ENCODE results near the gene MOB3C. TPM values are rescaled to one million over a fixed set of nuclear protein-coding genes. Genes with fewer than 3 reads are reported as not detected.
A peak's percentile ranks its signal among the peaks of the same experiment; 100 is the strongest.
"Not testable (repeated sequence)": the region's sequence is repeated elsewhere in the genome, so short reads cannot be mapped to it uniquely, and the experiment has no call there.

Gene MOB3C
- polyA plus RNA-seq (ENCODE audit: insufficient read length in 3 of 3), result 10 to 100 TPM; 12.1 to 13.4 (median 12.4) TPM

GRCh38 chr1:46616277-46617107 is at the start of gene MOB3C:
MOB3C (minus strand) TSS chr1:46616811; CDS start chr1:46613321, 3,490 bp downstream.
- DNase-seq (ENCODE audit: low read depth in 3 of 3, low spot score in 2 of 3), result no peak

DNA sequence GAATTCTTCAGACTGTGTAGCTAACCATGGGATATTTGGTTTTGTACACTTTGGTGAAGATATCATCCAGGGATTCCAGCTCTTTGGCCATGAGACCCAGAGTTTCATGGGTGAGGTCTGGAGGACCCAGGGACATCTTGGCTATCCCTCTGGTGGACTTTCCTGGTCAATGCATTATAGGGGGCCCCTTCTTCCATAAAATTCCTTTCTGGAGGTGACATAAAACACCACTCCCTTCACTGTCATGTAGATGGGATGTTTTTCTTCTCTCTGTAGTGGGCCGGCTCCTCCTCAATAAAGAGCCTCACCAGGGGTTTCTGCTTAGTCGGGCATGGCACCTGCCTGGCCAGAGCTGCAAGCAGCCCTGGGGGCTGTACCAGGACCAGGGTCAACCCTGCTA is 49.4 kb upstream of the MOB3C start:
- no peak for DNase-seq (ENCODE audit: low read depth in 3 of 3, low spot score in 2 of 3)

GRCh38 chr1:46662919-46663318 is 46.3 kb upstream of the MOB3C start:
- not testable (repeated sequence) for DNase-seq (ENCODE audit: low read depth in 3 of 3, low spot score in 2 of 3)

DNA sequence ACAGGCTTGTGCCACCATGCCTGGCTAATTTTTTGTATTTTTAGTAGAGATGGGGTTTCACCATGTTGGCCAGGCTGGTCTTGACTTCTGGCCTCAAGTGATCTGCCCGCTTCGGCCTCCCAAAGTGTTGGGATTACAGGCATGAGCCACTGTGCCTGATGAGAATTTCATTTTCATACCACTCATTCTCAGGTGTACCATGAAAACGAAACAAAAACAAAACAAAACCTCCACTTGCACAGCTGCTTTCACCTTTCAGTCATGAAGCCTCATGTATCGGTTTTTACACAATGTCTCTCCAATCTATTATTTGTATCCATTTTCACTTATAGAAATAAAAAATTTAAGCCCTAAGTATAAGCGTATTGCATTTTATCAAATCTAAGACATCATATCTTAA is 43.5 kb upstream of the MOB3C start:
- not testable (repeated sequence) for DNase-seq (ENCODE audit: low read depth in 3 of 3, low spot score in 2 of 3)

GRCh38 chr1:46659307-46659870 is 42.8 kb upstream of the MOB3C start:
- DNase-seq (ENCODE audit: low read depth in 3 of 3, low spot score in 2 of 3), result no peak

- no peak for DNase-seq (ENCODE audit: low read depth in 3 of 3, low spot score in 2 of 3)
These were observed 41.2 kb upstream of the MOB3C start for GRCh38 chr1:46657775-46658174.

- DNase-seq (ENCODE audit: low read depth in 3 of 3, low spot score in 2 of 3), result no peak
These were observed 40.0 kb upstream of the MOB3C start for GRCh38 chr1:46656643-46657042.

- no peak for DNase-seq (ENCODE audit: low read depth in 3 of 3, low spot score in 2 of 3)
These were observed 39.2 kb upstream of the MOB3C start for GRCh38 chr1:46655848-46656247.

DNA sequence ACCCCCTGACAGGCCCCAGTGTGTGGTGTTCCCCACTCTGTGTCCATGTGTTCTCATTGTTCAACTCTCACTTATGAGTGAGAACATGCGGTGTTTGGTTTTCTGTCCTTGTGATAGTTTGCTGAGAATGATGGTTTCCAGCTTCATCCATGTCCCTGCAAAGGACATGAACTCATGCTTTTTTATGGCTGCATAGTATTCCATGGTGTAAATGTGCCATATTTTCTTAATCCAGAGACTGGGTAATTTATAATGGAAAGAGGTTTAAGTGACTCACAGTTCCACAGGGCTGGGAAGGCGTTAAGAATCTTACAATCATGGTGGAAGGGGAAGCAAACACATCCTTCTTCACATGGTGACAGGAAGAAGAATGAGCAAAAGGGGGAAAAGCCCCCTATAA is 38.1 kb upstream of the MOB3C start:
- DNase-seq (ENCODE audit: low read depth in 3 of 3, low spot score in 2 of 3), result not testable (repeated sequence)

- no peak for DNase-seq (ENCODE audit: low read depth in 3 of 3, low spot score in 2 of 3)
These were observed 37.4 kb upstream of the MOB3C start for GRCh38 chr1:46654012-46654411.

- peak in 1 of 3 donors; percentile 10 for DNase-seq (ENCODE audit: low read depth in 3 of 3, low spot score in 2 of 3)
These were observed 36.9 kb upstream of the MOB3C start for GRCh38 chr1:46653405-46653958.

- no peak for DNase-seq (ENCODE audit: low read depth in 3 of 3, low spot score in 2 of 3)
These were observed 35.9 kb upstream of the MOB3C start for GRCh38 chr1:46652321-46653100.

DNA sequence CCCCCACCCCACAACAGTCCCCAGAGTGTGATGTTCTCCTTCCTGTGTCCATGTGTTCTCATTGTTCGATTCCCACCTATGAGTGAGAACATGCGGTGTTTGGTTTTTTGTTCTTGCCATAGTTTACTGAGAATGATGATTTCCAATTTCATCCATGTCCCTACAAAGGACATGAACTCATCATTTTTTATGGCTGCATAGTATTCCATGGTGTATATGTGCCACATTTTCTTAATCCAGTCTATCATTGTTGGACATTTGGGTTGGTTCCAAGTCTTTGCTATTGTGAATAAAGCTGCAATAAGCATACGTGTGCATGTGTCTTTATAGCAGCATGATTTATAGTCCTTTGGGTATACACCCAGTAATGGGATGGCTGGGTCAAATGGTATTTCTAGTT is 34.5 kb upstream of the MOB3C start:
- not testable (repeated sequence) for DNase-seq (ENCODE audit: low read depth in 3 of 3, low spot score in 2 of 3)

DNA sequence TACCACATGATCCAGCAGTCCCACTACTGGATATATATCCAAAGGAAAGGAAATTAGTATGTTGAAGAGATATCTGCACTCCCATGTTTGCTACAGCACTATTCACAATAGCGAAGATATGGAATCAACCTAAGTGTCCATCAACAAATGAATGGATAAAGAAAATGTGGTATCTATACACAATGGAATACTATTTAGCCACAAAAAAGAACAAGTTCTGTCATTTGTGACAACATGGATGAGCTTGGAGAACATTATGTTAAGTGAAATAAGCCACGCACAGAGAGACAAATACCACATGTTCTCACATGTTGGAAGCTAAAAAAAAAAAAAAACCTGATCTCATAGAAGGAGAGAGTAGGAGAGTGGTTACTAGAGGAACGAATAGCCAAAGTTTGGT is 33.9 kb upstream of the MOB3C start:
- DNase-seq (ENCODE audit: low read depth in 3 of 3, low spot score in 2 of 3), result no peak

DNA sequence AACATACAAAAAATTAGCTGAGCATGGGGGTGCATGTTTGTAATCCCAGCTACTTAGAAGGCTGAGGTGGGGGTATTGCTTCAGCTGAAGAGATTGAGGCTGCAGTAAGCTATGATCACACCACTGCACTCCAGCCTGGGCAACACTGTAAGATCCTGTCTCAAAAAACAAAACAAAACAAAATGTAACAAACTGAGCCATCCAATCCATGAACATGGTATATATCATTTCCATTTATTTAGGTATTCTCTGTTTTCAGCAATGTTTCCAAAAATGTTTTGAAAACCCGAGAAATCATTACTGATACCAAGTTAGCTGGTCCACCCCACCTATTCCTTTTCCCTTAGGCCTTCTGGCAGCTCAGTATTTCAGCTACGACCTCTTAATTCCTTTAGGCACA is 33.2 kb upstream of the MOB3C start:
- no peak for DNase-seq (ENCODE audit: low read depth in 3 of 3, low spot score in 2 of 3)

- no peak for DNase-seq (ENCODE audit: low read depth in 3 of 3, low spot score in 2 of 3)
These were observed 31.0 kb upstream of the MOB3C start for GRCh38 chr1:46647611-46648010.

DNA sequence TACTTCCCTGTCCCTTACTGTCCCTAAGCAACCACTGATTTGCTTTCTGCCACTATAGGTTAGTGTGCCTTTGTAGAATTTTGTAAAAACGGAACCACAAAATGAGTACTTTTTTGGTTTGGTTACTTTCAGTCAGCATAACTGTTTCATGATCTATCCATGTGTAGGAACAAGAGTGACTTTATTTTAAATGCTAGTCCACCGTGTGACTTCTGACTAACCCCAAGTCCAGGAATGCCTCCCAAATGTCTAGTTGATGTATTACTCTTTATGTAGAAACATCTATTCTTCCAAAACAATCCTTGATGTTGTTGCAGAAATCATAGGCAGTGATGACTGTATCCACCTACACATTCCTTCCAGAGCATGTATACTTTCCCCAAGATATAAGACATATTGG is 30.2 kb upstream of the MOB3C start:
- no peak for DNase-seq (ENCODE audit: low read depth in 3 of 3, low spot score in 2 of 3)

- DNase-seq (ENCODE audit: low read depth in 3 of 3, low spot score in 2 of 3), result no peak
These were observed 29.7 kb upstream of the MOB3C start for GRCh38 chr1:46646331-46646730.

DNA sequence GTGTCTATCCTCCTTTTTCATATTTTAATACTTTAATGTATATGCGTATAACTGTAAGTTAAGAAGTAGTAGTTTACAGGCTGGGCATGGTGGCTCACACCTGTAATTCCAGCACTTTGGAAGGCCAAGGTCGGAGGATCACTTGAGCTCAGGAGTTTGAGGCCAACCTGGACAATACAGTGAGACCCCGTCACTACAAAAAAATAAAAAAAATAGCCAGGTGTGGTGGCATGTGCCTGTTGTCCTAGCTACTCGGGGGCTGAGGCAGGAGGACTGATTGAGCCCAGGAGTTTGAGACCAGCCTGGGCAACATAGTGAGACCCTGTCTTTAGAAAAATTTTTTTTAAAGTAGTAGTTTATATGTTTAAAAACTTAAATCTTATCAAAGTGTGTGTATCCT is 29.2 kb upstream of the MOB3C start:
- DNase-seq (ENCODE audit: low read depth in 3 of 3, low spot score in 2 of 3), result no peak

DNA sequence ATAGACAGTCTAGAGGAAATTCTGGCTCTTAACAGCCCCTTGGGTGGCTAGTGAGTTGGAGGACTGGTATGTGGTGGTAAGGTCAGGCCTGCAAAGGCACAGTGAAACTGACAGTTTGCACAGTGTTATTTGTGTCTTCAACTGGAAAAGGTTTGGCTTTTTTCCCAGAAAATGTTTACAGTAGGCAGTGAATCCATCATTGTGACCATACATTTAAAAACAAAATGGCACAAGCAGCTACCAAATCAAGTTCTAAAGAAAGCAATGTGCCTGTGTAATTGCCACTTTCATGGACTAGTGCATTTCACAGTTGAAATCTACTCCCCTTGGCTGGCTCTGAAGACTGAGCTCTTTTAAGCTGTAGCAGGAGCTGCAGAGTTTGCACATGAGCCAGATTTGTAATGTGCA is 26.8 kb upstream of the MOB3C start:
- DNase-seq (ENCODE audit: low read depth in 3 of 3, low spot score in 2 of 3), result peak in 1 of 3 donors; percentile 21

DNA sequence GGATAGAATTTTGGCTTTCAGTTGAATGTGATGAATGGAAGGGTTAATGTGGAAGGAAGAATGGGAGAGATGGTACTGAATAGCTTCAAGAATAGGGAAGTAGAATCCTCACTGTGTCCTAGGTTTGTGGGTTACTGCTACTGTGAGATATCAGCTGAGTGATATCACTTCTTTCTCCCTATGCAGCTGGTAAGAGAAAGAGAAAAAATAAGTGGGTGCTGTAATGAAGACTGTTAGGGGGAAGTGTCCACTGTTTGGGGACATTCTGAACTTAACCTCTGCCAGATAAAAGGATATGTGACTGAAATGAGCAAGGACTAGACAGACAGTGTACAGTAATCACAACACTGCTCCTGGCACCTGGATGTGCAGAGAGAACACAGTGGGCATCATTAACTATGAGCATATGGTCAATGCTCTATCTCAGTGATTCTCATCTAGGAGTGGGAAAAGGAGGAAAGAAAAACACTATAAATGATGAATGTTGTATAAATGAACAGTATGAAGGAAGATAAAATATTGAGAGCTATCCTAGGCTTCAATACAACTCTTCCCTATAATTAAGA is 25.6 kb upstream of the MOB3C start:
- DNase-seq (ENCODE audit: low read depth in 3 of 3, low spot score in 2 of 3), result no peak
